A549 (cell line): ENCODE results near the gene GPR108. TPM values are rescaled to one million over a fixed set of nuclear protein-coding genes. Genes with fewer than 3 reads are reported as not detected.

Experiments used
- ATAC-seq, 2 experiments: fragments of 200-7000 bp in 1 of 2; fragments of >200 bp in 1 of 2; cut with Nextera tagmentation in 1 of 2; cut with Tn5 transposase in 1 of 2; 3 replicates each; pipeline versions ENCODE4 v1.8.0 to v1.9.1; 2018 to 2020; ENCODE audit warnings: mild to moderate bottlenecking in 1 of 2, moderate library complexity in 1 of 2
- CTCF ChIA-PET: fragments of 300-600 bp; sonication (Branson Sonifier 250); formaldehyde crosslinking; extraction: SDS; loops from one replicate; lab custom pipeline; 2021; ENCODE audit warnings: antibody characterized with exemption, inconsistent platforms; lab: Yijun Ruan, JAX
- POLR2A ChIA-PET: fragments of 350-600 bp; formaldehyde crosslinking; extraction: SDS; loops from one replicate; lab custom pipeline; 2021; ENCODE audit warnings: antibody characterized with exemption, inconsistent platforms; lab: Yijun Ruan, JAX
- DNase-seq, 2 experiments: peaks; one replicate each; pipeline versions ENCODE4 v3.0.0 to v3.0.0-alpha.2; 2011 to 2016; ENCODE audit warnings: low read depth in 1 of 2, low spot score in 1 of 2
- FAIRE-seq: peaks from 2 replicates; lab custom pipeline; 2011; peaks lifted over from hg19 to GRCh38; lab: Jason Lieb, UNC
- H3K27ac ChIP-seq, 2 experiments: fragments of >200 bp; sonication (Bioruptor Twin); formaldehyde crosslinking; 3 replicates each; pipeline ENCODE4 v1.5.1; 2016 to 2017
- H3K4me1 ChIP-seq: fragments of >200 bp; sonication (Bioruptor Twin); formaldehyde crosslinking; 3 replicates; pipeline ENCODE4 v1.6.1; 2016
- H3K4me2 ChIP-seq: fragments of >200 bp; sonication (Bioruptor Twin); formaldehyde crosslinking; 3 replicates; pipeline ENCODE4 v1.6.1; 2016
- H3K4me3 ChIP-seq: fragments of >200 bp; sonication (Bioruptor Twin); formaldehyde crosslinking; 3 replicates; pipeline ENCODE4 v1.5.1; 2016
- H3K9me3 ChIP-seq: fragments of >200 bp; sonication (Bioruptor Twin); formaldehyde crosslinking; 3 replicates; pipeline ENCODE4 v1.6.1; 2016
- BHLHE40 ChIP-seq: IDR thresholded peaks from 2 replicates; pipeline ENCODE4 v1.6.1; 2012; ENCODE audit warnings: low read depth, low read length, inconsistent platforms
- CBX2 ChIP-seq: fragments of 200-600 bp; sonication (generic); IDR thresholded peaks from 2 replicates; pipeline ENCODE4 v1.6.1; 2016; ENCODE audit warnings: low read depth, mild to moderate bottlenecking, borderline replicate concordance
- EHF ChIP-seq: fragments of 250-450 bp; sonication (Bioruptor Pico); IDR thresholded peaks from 2 replicates; pipeline ENCODE4 v1.5.0; 2020; ENCODE audit warnings: mild to moderate bottlenecking
- EP300 ChIP-seq, 2 experiments: fragments of >200 bp; sonication (Bioruptor Twin); formaldehyde crosslinking; IDR thresholded peaks; 2 replicates in 1 of 2; 3 replicates in 1 of 2; pipeline ENCODE4 v1.6.1; 2016 to 2017
- FOSB ChIP-seq: fragments of 250-450 bp; sonication (Bioruptor Pico); IDR thresholded peaks from 2 replicates; pipeline ENCODE4 v1.5.0; 2020; ENCODE audit warnings: mild to moderate bottlenecking, moderate library complexity
- HDAC2 ChIP-seq: fragments of 200-600 bp; sonication (generic); IDR thresholded peaks from 2 replicates; pipeline ENCODE4 v1.6.1; 2016
- KDM5A ChIP-seq: fragments of 200-600 bp; sonication (generic); IDR thresholded peaks from 2 replicates; pipeline ENCODE4 v1.6.1; 2016; ENCODE audit warnings: antibody characterized with exemption, mild to moderate bottlenecking
- MAFK ChIP-seq: fragments of 450-650 bp; IDR thresholded peaks from 2 replicates; pipeline ENCODE4 v1.6.1; 2014; ENCODE audit not compliant: partially characterized antibody
- MAZ ChIP-seq: fragments of 150-350 bp; IDR thresholded peaks from 2 replicates; pipeline ENCODE4 v1.6.1; 2014; ENCODE audit warnings: antibody characterized with exemption, low read depth, low read length, borderline replicate concordance
- NFE2L2 ChIP-seq: fragments of 150-350 bp; conservative IDR thresholded peaks from 2 replicates; pipeline ENCODE4 v1.6.1; 2014; ENCODE audit warnings: low read length
- NR3C1 ChIP-seq: fragments of >200 bp; sonication (Bioruptor Twin); formaldehyde crosslinking; IDR thresholded peaks from 3 replicates; pipeline ENCODE4 v1.6.1; 2017
- RFX5 ChIP-seq: fragments of 450-650 bp; IDR thresholded peaks from 2 replicates; pipeline ENCODE4 v1.7.1; 2014; ENCODE audit warnings: antibody characterized with exemption, mild to moderate bottlenecking, moderate library complexity
- RNF2 ChIP-seq: fragments of 200-600 bp; sonication (generic); IDR thresholded peaks from 2 replicates; pipeline ENCODE4 v1.6.1; 2016; ENCODE audit warnings: low read depth, mild to moderate bottlenecking, antibody characterized with exemption, moderate library complexity, borderline replicate concordance
- TP53 ChIP-seq: fragments of 250-450 bp; sonication (Bioruptor Pico); IDR thresholded peaks from 2 replicates; pipeline ENCODE4 v1.5.0; 2021; ENCODE audit warnings: mild to moderate bottlenecking, moderate library complexity
- USF2 ChIP-seq: fragments of 450-650 bp; IDR thresholded peaks from 2 replicates; pipeline ENCODE4 v1.6.1; 2014; ENCODE audit warnings: antibody characterized with exemption
- WGBS: methylation state at CpG from one replicate; pipeline ENCODE4 v1.1.6; 2017; ENCODE audit errors: missing lambda C conversion rate; 5-methylcytosine and 5-hydroxymethylcytosine counted together
- polyA plus RNA-seq, 4 experiments: library from polyadenylated mRNA; depleted of rRNA in 3 of 4; stranded (reverse); fragments of >200 nt; fragmentation: RNase III in 1 of 4; extraction: RNeasy Plus Mini Kit Qiagen cat#74134 plus additional on column Dnase treatment in 1 of 4; gene quantifications; 2 replicates in 3 of 4; 3 replicates in 1 of 4; pipeline ENCODE4 v1.2.3, GENCODE V29; 2011 to 2017

GPR108 gene
- polyA plus RNA-seq, 2 of the 4 experiments (the other 2 are of a cell fraction) = 36.4 to 50.2 TPM

- TF ChIP-seq RFX5 = no peak
These were observed 23.2 kb upstream of the GPR108 start (continued) for GRCh38 chr19:6760606-6761005.

GRCh38 chr19:6754653-6755463 lies 17.5 kb upstream of the GPR108 start:
- H3K27ac ChIP-seq = no peak overlapping the region
- TF ChIP-seq NR3C1 (no peak), HDAC2 (no peak), KDM5A (no peak), RFX5 (no peak), EP300 (IDR thresholded peaks at IDR 0.05) (no peak), NFE2L2 (no peak), MAFK (no peak), BHLHE40 (no peak), MAZ (no peak)
- FAIRE-seq (no peak), ATAC-seq (no peak), DNase-seq (no peak)
- ChIA-PET POLR2A (interaction anchor here (0.6 kb wide), 1 partner anchor 12 kb away, joined by 3 read pairs; no protein-coding TSS in a partner anchor), CTCF (interaction anchor here (0.8 kb wide), 1 partner anchor 16 kb away, joined by 3 read pairs; no protein-coding TSS in a partner anchor)
- no peak overlapping the region for H3K4me2 ChIP-seq
- WGBS = 95% methylated on average over 9 of the region's 23 CpGs
- no peak overlapping the region for H3K4me3 ChIP-seq
- H3K4me1 ChIP-seq = no peaks in the 10 kb centered on the region
- H3K9me3 ChIP-seq = no peaks in the 10 kb centered on the region

GRCh38 chr19:6754136-6754535 lies 16.8 kb upstream of the GPR108 start:
- ChIA-PET POLR2A (interaction anchor here (0.6 kb wide), 1 partner anchor 11 kb away, joined by 3 read pairs; no protein-coding TSS in a partner anchor), CTCF (interaction anchor here (0.8 kb wide), 1 partner anchor 16 kb away, joined by 3 read pairs; no protein-coding TSS in a partner anchor)
- TF ChIP-seq TP53 (no peak), BHLHE40 (no peak), USF2 (no peak), RNF2 (no peak), HDAC2 (no peak), EHF (CRISPR knock-in tag) (no peak), FOSB (CRISPR knock-in tag) (no peak)
- no peak overlapping the region for H3K4me3 ChIP-seq
- H3K4me2 ChIP-seq = no peak overlapping the region
- 100% methylated on average over 5 of the region's 22 CpGs for WGBS
- peak; percentile 11 to 27; a peak in 2 of 6 replicates for ATAC-seq
- 0 out of 3 replicates have a peak, but pooled peaks cover 5% of the 10 kb centered on the region for H3K4me1 ChIP-seq
- no peak for DNase-seq
- no peak overlapping the region for H3K27ac ChIP-seq
- no peaks in the 10 kb centered on the region for H3K9me3 ChIP-seq
- FAIRE-seq = no peak

GRCh38 chr19:6753178-6754031 lies 16.0 kb upstream of the GPR108 start:
- no peak overlapping the region for H3K27ac ChIP-seq
- POLR2A ChIA-PET = no interaction called here
- H3K9me3 ChIP-seq = no peaks in the 10 kb centered on the region
- WGBS = 89% methylated on average over 37 of the region's 50 CpGs
- TF ChIP-seq CBX2 (no peak), BHLHE40 (peak; percentile 41)
- H3K4me1 ChIP-seq = peaks cover 8% of the 10 kb centered on the region; the same call in 2 of the 3 replicates
- H3K4me2 ChIP-seq = no peak overlapping the region
- DNase-seq (peak; percentile 58 to 81), ATAC-seq (peak; percentile 85 to 90), FAIRE-seq (no peak)
- H3K4me3 ChIP-seq = no peak overlapping the region
- CTCF ChIA-PET = interaction anchor here (0.5 kb wide), 1 partner anchor 9 kb away, joined by 3 read pairs; no protein-coding TSS in a partner anchor
